ENCODE data around the gene MCC. TPM values are rescaled to one million over a fixed set of nuclear protein-coding genes. Genes with fewer than 3 reads are reported as not detected.

The MCC gene
- total RNA-seq, 1 donor from 2014 or later, result 20.6 TPM

DNA sequence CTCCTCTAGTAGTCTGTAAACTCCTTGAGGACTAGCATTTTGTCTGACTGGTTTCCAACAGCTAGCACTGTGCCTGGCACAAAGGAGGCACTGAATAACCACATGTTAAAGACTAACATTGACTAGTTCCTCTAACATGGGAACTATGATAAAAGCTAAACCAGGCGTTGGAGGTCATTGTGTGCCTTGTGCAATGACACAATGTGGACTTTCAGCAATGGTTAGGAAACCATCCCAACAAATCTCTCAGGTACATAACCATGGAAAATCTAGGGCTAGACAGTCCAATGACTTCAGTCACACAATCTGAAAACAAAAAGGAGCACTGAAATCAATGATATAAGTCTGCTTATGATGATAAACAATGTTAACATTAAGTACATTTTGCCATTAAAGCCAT, 311.0 kb downstream of the MCC start:
- no peak for ATAC-seq
- no peak overlapping the region for H3K4me3 ChIP-seq
- H3K36me3 ChIP-seq, result no peaks in the 10 kb centered on the region

DNA sequence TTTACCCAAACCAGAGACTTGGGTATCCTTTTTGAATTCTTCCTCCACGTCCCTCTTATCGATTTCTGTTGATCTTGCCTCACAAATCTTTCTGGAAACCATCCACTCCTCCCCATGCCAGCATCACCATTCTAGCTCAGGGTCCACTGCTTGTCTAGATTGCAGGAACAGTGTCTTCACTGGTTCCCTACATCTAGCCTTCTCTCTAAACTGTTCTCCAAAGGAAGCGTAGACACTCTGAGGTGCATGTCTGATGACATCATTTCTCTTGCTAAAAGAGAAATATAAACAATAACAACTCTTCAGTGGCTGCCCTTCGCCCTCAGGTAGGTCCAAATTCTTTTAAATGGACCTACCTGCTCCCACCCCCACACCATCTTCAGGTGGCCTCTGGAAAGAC, 311.5 kb downstream of the MCC start:
- no peaks in the 10 kb centered on the region for H3K36me3 ChIP-seq
- DNase-seq (no peak), ATAC-seq (no peak)
- H3K4me3 ChIP-seq, result no peak overlapping the region
- H3K27ac ChIP-seq, result no peak overlapping the region
- TF ChIP-seq, protein P1, sequence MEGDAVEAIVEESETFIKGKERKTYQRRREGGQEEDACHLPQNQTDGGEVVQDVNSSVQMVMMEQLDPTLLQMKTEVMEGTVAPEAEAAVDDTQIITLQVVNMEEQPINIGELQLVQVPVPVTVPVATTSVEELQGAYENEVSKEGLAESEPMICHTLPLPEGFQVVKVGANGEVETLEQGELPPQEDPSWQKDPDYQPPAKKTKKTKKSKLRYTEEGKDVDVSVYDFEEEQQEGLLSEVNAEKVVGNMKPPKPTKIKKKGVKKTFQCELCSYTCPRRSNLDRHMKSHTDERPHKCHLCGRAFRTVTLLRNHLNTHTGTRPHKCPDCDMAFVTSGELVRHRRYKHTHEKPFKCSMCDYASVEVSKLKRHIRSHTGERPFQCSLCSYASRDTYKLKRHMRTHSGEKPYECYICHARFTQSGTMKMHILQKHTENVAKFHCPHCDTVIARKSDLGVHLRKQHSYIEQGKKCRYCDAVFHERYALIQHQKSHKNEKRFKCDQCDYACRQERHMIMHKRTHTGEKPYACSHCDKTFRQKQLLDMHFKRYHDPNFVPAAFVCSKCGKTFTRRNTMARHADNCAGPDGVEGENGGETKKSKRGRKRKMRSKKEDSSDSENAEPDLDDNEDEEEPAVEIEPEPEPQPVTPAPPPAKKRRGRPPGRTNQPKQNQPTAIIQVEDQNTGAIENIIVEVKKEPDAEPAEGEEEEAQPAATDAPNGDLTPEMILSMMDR (IDR thresholded peaks at IDR 0.05), result no peak
- no peaks in the 10 kb centered on the region for H3K27me3 ChIP-seq (ENCODE audit: low read depth)
- H3K4me1 ChIP-seq, result peaks cover 14% of the 10 kb centered on the region
- intact Hi-C loops (cut with DNase I), result no loop called here
- no peaks in the 10 kb centered on the region for H3K9me3 ChIP-seq

More for the DNA sequence above, 311.0 kb downstream of the MCC start:
- Histone ChIP-seq H3K27me3 (ENCODE audit: low read depth) (no peaks in the 10 kb centered on the region), H3K9me3 (no peaks in the 10 kb centered on the region), H3K4me1 (peaks cover 14% of the 10 kb centered on the region), H3K27ac (no peak overlapping the region)
- TF ChIP-seq, protein P1 (IDR thresholded peaks at IDR 0.05), result no peak
- no peak for DNase-seq
- intact Hi-C loops (cut with DNase I), result no loop called here

DNA sequence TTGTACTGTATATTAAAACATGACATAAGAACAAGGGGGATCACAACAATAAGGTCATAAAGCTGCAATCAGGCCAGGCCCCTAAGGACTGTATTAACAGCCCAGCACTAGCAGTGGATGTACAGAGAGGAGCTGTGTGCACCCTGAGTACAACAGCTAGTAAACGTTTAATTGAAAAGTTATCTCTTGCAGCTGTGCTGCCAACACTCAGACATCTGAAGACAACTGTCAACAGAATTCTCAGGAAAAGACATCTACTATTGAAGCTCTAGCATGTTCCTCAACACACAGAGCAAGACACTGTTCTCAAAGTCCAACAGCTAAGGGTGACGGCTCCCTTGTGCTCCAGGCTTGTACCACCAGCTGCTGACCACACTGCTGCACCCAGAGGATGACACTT, 312.1 kb downstream of the MCC start:
- TF ChIP-seq, protein P1 (IDR thresholded peaks at IDR 0.05), result no peak
- DNase-seq, result no peak
- Histone ChIP-seq H3K9me3 (no peaks in the 10 kb centered on the region), H3K27ac (no peak overlapping the region), H3K27me3 (ENCODE audit: low read depth) (no peaks in the 10 kb centered on the region), H3K36me3 (no peaks in the 10 kb centered on the region), H3K4me1 (peaks cover 14% of the 10 kb centered on the region), H3K4me3 (no peak overlapping the region)
- no peak for ATAC-seq
- intact Hi-C loops (cut with DNase I), result no loop called here

DNA sequence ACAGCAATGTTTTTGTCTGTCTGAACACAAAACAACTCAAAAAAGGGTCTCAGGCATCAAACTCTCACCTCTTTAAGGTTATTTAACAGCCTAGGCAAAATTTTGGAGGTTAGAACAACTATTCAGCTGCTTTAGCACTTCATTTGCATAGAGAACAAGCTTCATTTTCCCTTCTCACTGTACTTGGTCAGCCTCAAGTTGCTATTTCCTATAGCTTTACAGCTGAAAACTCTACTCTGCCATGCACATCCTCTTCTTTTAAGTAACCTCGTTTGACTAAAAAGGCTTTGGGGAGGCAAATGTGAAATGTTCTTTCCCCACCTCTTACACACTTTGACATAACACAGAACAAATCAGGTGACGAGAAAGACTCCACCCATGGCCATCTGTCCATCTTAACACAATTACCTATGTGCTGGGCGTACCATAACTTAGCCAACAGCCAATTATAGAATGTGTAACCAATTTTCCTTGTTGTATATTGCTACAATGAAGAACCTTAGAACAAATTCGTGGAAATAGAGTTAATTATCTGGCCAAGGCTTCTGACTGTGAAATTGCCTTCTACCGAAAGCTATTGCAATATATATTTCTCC, 315.9 kb downstream of the MCC start:
- Histone ChIP-seq H3K27me3 (ENCODE audit: low read depth) (no peaks in the 10 kb centered on the region), H3K4me1 (peaks cover 21% of the 10 kb centered on the region), H3K36me3 (no peaks in the 10 kb centered on the region), H3K27ac (no peak overlapping the region), H3K4me3 (no peak overlapping the region), H3K9me3 (no peaks in the 10 kb centered on the region)
- DNase-seq (no peak), ATAC-seq (no peak)
- TF ChIP-seq, protein P1 (IDR thresholded peaks at IDR 0.05), result no peak
- intact Hi-C loops (cut with DNase I), result no loop called here

DNA sequence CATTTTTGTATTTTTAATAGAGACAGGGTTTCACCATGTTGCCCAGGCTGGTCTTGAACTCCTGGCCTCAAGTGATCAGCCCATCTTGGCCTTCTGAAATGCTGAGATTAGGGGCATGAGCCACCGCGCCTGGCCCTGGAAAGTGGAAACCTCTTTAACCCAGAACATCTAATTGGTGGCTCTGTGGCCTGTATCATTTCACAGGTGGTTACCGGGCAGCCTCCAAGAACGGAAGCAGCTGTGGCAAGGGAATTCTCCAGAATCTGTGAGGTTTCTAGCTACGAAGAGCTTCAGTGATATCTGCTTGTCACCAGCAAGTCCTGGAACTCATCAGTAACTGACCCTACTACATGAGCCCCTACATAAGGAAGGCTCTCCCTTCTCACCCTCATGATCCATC, 316.7 kb downstream of the MCC start:
- no peak for ATAC-seq
- TF ChIP-seq, protein P1 (IDR thresholded peaks at IDR 0.05), result no peak
- no peak overlapping the region for H3K27ac ChIP-seq

More for the DNA sequence above, 316.7 kb downstream of the MCC start:
- Histone ChIP-seq H3K27me3 (ENCODE audit: low read depth) (no peaks in the 10 kb centered on the region), H3K36me3 (no peaks in the 10 kb centered on the region), H3K4me1 (peaks cover 21% of the 10 kb centered on the region), H3K9me3 (no peaks in the 10 kb centered on the region), H3K4me3 (no peak overlapping the region)
- intact Hi-C loops (cut with DNase I), result no loop called here
- no peak for DNase-seq
